Esophagus muscularis mucosa (tissue), 4 donors: ENCODE measurements around the gene STK32B.

Experiments
- EP300 ChIP-seq: sonication (generic); formaldehyde crosslinking; IDR thresholded peaks from one replicate; pipeline ENCODE4 v1.6.1; 2017; ENCODE audit warnings: antibody characterized with exemption
- POLR2A ChIP-seq: fragments of 450-650 bp; IDR thresholded peaks from one replicate; pipeline ENCODE4 v1.6.1; 2017; ENCODE audit warnings: antibody characterized with exemption, moderate library complexity, mild to moderate bottlenecking, low read depth
- POLR2AphosphoS5 ChIP-seq, 2 donors: sonication (generic); formaldehyde crosslinking; IDR thresholded peaks; one replicate each; pipeline ENCODE4 v1.6.1; 2017; ENCODE audit warnings: antibody characterized with exemption in 2 of 2
- TF ChIP-seq, protein P1 (sequence below), 3 experiments: fragments of 200-600 bp in 2 of 3; fragments of 450-650 bp in 1 of 3; sonication (generic) in 2 of 3; IDR thresholded peaks; one replicate each; pipeline ENCODE4 v1.5.1; 2017 to 2019; ENCODE audit warnings: antibody characterized with exemption in 3 of 3, mild to moderate bottlenecking in 2 of 3, moderate library complexity in 1 of 3

DNA sequence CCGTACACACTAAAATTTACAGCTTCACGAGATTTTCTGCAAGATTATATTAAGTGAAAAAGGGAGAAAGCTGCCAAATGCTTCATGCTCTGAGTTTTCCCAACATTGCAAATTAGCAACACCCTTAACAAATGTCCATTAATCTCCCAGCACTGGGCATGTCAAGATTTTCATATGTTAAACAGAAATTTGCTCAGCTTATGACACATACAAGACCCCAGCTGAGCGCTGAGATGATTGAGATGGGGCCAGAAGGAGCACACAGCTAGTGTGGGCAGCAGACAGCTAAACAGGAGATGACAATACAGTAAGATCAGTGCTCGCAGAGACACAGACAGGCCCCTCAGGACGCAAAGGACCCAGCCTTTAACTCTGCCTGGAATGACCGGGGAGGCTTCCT, 208.8 kb downstream of the STK32B start:
- TF ChIP-seq, protein P1, sequence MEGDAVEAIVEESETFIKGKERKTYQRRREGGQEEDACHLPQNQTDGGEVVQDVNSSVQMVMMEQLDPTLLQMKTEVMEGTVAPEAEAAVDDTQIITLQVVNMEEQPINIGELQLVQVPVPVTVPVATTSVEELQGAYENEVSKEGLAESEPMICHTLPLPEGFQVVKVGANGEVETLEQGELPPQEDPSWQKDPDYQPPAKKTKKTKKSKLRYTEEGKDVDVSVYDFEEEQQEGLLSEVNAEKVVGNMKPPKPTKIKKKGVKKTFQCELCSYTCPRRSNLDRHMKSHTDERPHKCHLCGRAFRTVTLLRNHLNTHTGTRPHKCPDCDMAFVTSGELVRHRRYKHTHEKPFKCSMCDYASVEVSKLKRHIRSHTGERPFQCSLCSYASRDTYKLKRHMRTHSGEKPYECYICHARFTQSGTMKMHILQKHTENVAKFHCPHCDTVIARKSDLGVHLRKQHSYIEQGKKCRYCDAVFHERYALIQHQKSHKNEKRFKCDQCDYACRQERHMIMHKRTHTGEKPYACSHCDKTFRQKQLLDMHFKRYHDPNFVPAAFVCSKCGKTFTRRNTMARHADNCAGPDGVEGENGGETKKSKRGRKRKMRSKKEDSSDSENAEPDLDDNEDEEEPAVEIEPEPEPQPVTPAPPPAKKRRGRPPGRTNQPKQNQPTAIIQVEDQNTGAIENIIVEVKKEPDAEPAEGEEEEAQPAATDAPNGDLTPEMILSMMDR (IDR thresholded peaks at IDR 0.05): no peak
- no peak for TF ChIP-seq POLR2A
- no peak for TF ChIP-seq POLR2AphosphoS5 (IDR thresholded peaks at IDR 0.05)
- TF ChIP-seq EP300: no peak
